ENCODE measurements around the gene SH3PXD2A. TPM values are rescaled to one million over a fixed set of nuclear protein-coding genes. Genes with fewer than 3 reads are reported as not detected.
A peak's percentile ranks its signal among the peaks of the same experiment; 100 is the strongest.

Gene SH3PXD2A
- total and polyA plus RNA-seq, 2 of the 4 experiments (the other 2 are of a cell fraction): 6.3 to 23.0 TPM

GRCh38 chr10:103822107-103822716 is 33.2 kb downstream of the SH3PXD2A start:
- H3K9me1 ChIP-seq (ENCODE audit: insufficient read depth, low read length): no peaks in the 10 kb centered on the region
- no peak overlapping the region for H3K4me3 ChIP-seq (ENCODE audit: insufficient read depth, low read depth, low read length)
- no peak overlapping the region for H3K4ac ChIP-seq (ENCODE audit: low read depth, low read length)
- in situ Hi-C loops (cut with MboI; ENCODE audit: low sequenced_read_pairs) (no loop called here), intact Hi-C loops (cut with micrococcal nuclease) (no loop called here), dilution Hi-C loops (cut with HindIII; ENCODE audit: low sequenced_read_pairs, unreplicated experiment) (no loop called here)
- CTCF ChIA-PET: interaction anchor here (1.1 kb wide), 1 partner anchor 21 kb away, joined by 3 read pairs; no protein-coding TSS in a partner anchor
- H4K91ac ChIP-seq (ENCODE audit: insufficient read depth, low read depth, low read length): no peak overlapping the region
- H2BK120ac ChIP-seq (ENCODE audit: low read depth, low read length): no peak overlapping the region
- no peak overlapping the region for H4K8ac ChIP-seq (ENCODE audit: low read depth in 2 of 2, low read length in 2 of 2)
- H3K4me2 ChIP-seq (ENCODE audit: low read depth, low read length): no peak overlapping the region
- TF ChIP-seq MXI1 (IDR thresholded peaks at IDR 0.05; ENCODE audit: borderline replicate concordance, low read depth, low read length) (no peak), BHLHE40 (IDR thresholded peaks at IDR 0.05; ENCODE audit: low read depth, low read length) (no peak), SMC3 (IDR thresholded peaks at IDR 0.05; ENCODE audit: low read depth, low read length) (no peak), RCOR1 (IDR thresholded peaks at IDR 0.05; ENCODE audit: insufficient replicate concordance, low read length) (no peak), POLR2A (IDR thresholded peaks at IDR 0.05; ENCODE audit: low read depth, low read length) (no peak), CHD1 (IDR thresholded peaks at IDR 0.05; ENCODE audit: low read depth, low read length) (no peak), MAZ (IDR thresholded peaks at IDR 0.05; ENCODE audit: borderline replicate concordance, low read depth, low read length) (no peak), NFE2L2 (IDR thresholded peaks at IDR 0.05; ENCODE audit: low read depth, low read length) (no peak), MAFK (IDR thresholded peaks at IDR 0.05; ENCODE audit: low read depth, low read length) (no peak), FOS (IDR thresholded peaks at IDR 0.05; ENCODE audit: low read depth, low read length) (no peak), RFX5 (IDR thresholded peaks at IDR 0.05; ENCODE audit: low read depth, low read length) (no peak), CEBPB (IDR thresholded peaks at IDR 0.05; ENCODE audit: low read depth, low read length) (no peak), RAD21 (IDR thresholded peaks at IDR 0.05; ENCODE audit: low read length) (no peak)
- TF ChIP-seq, protein P1, sequence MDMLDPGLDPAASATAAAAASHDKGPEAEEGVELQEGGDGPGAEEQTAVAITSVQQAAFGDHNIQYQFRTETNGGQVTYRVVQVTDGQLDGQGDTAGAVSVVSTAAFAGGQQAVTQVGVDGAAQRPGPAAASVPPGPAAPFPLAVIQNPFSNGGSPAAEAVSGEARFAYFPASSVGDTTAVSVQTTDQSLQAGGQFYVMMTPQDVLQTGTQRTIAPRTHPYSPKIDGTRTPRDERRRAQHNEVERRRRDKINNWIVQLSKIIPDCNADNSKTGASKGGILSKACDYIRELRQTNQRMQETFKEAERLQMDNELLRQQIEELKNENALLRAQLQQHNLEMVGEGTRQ (IDR thresholded peaks at IDR 0.05; ENCODE audit: low read depth, low read length): no peak
- TF ChIP-seq, protein P2, sequence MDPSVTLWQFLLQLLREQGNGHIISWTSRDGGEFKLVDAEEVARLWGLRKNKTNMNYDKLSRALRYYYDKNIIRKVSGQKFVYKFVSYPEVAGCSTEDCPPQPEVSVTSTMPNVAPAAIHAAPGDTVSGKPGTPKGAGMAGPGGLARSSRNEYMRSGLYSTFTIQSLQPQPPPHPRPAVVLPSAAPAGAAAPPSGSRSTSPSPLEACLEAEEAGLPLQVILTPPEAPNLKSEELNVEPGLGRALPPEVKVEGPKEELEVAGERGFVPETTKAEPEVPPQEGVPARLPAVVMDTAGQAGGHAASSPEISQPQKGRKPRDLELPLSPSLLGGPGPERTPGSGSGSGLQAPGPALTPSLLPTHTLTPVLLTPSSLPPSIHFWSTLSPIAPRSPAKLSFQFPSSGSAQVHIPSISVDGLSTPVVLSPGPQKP (IDR thresholded peaks at IDR 0.05; ENCODE audit: borderline replicate concordance, low read depth, low read length): no peak
- TF ChIP-seq, protein P3, sequence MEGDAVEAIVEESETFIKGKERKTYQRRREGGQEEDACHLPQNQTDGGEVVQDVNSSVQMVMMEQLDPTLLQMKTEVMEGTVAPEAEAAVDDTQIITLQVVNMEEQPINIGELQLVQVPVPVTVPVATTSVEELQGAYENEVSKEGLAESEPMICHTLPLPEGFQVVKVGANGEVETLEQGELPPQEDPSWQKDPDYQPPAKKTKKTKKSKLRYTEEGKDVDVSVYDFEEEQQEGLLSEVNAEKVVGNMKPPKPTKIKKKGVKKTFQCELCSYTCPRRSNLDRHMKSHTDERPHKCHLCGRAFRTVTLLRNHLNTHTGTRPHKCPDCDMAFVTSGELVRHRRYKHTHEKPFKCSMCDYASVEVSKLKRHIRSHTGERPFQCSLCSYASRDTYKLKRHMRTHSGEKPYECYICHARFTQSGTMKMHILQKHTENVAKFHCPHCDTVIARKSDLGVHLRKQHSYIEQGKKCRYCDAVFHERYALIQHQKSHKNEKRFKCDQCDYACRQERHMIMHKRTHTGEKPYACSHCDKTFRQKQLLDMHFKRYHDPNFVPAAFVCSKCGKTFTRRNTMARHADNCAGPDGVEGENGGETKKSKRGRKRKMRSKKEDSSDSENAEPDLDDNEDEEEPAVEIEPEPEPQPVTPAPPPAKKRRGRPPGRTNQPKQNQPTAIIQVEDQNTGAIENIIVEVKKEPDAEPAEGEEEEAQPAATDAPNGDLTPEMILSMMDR (conservative IDR thresholded peaks at IDR 0.05; ENCODE audit: low read depth, low read length): no peak
- H2AK9ac ChIP-seq (replicated peaks; ENCODE audit: low read depth, low read length, poor library complexity): peak overlapping the region; percentile 20
- no peak overlapping the region for H2AFZ ChIP-seq (replicated peaks; ENCODE audit: low read length, poor library complexity)
- no peak overlapping the region for H2BK5ac ChIP-seq (ENCODE audit: low read depth, low read length, poor library complexity, severe bottlenecking)
- H3K56ac ChIP-seq (ENCODE audit: extremely low read depth, insufficient read depth, low read length): no peak overlapping the region
- no peak for DNase-seq
- ATAC-seq (ENCODE audit: low read depth): no peak
- H4K5ac ChIP-seq (ENCODE audit: low read depth, low read length): no peak overlapping the region
- no peak overlapping the region for H3K27ac ChIP-seq (ENCODE audit: insufficient read depth, low read length)
- POLR2A ChIA-PET (ENCODE audit: unreplicated experiment): no interaction called here
- no peaks in the 10 kb centered on the region for H3K36me3 ChIP-seq (ENCODE audit: control insufficient read depth, insufficient read depth, low read length)
- no peak overlapping the region for H2BK20ac ChIP-seq (ENCODE audit: low read depth, low read length)
- WGBS, 2 experiments (ENCODE audit: extremely low coverage in 2 of 2, insufficient read length in 1 of 2): no CpG with 5 or more reads among the region's 5 CpGs
- H3K14ac ChIP-seq (replicated peaks; ENCODE audit: low read depth, low read length): no peak overlapping the region
- no peak overlapping the region for H2AK5ac ChIP-seq (ENCODE audit: low read depth, low read length)
- no peak overlapping the region for H2BK15ac ChIP-seq (ENCODE audit: low read depth, low read length)
- peaks cover 13% of the 10 kb centered on the region for H4K20me1 ChIP-seq (ENCODE audit: insufficient read depth, low read length)
- no peak overlapping the region for H3K23ac ChIP-seq (ENCODE audit: low read depth, low read length)
- H3K18ac ChIP-seq (ENCODE audit: low read depth, low read length): no peak overlapping the region
- peaks cover 7 to 18% of the 10 kb centered on the region in 2 experiments; a peak in 3 of 4 replicates for H3K79me1 ChIP-seq (ENCODE audit: low read depth in 1 of 2, low read length in 2 of 2)
- no peak overlapping the region for H3K9ac ChIP-seq (ENCODE audit: low read depth, low read length)
- no TSS peak for BruUV-seq (replicated peaks)
- peaks cover 1% of the 10 kb centered on the region; the same call in 1 of the 2 replicates for H3K27me3 ChIP-seq (ENCODE audit: control insufficient read depth, insufficient read depth, low read length)
- no peaks in the 10 kb centered on the region for H3K9me3 ChIP-seq (ENCODE audit: control insufficient read depth, insufficient read depth, low read length)
- H3K4me1 ChIP-seq (ENCODE audit: control insufficient read depth, insufficient read depth, low read length): peaks cover 19% of the 10 kb centered on the region
